Stimulated activated memory B cell treated with anti-CD40 and anti-IgM and Interleukin-4, amounts not matched to agents 10 μg/mL and 1 μg/mL and 100 μg/mL, for 72 hours (primary cell): Measurements from ENCODE around the gene ANKRD33B.
"Not testable (repeated sequence)": the region's sequence is repeated elsewhere in the genome, so short reads cannot be mapped to it uniquely, and the experiment has no call there.

Experiments
- ATAC-seq: fragments of 150-1000 bp; cut with Tn5 transposase; 2 replicates; pipeline ENCODE4 v1.10.0; 2021
- H3K27ac Mint-ChIP-seq: one replicate; pipeline ENCODE4 v1.8.0; 2022; ENCODE audit warnings: mild to moderate bottlenecking, mixed read lengths
- H3K27me3 Mint-ChIP-seq: one replicate; pipeline ENCODE4 v1.8.0; 2022; ENCODE audit warnings: mixed read lengths
- H3K36me3 Mint-ChIP-seq: one replicate; pipeline ENCODE4 v1.8.0; 2022; ENCODE audit warnings: mixed read lengths
- H3K4me1 Mint-ChIP-seq: one replicate; pipeline ENCODE4 v1.8.0; 2022; ENCODE audit warnings: mixed read lengths
- H3K4me3 Mint-ChIP-seq: one replicate; pipeline ENCODE4 v1.8.0; 2022; ENCODE audit warnings: mild to moderate bottlenecking, moderate library complexity, mixed read lengths
- H3K9me3 Mint-ChIP-seq: one replicate; pipeline ENCODE4 v1.8.0; 2022; ENCODE audit warnings: mixed read lengths

The ANKRD33B gene

DNA sequence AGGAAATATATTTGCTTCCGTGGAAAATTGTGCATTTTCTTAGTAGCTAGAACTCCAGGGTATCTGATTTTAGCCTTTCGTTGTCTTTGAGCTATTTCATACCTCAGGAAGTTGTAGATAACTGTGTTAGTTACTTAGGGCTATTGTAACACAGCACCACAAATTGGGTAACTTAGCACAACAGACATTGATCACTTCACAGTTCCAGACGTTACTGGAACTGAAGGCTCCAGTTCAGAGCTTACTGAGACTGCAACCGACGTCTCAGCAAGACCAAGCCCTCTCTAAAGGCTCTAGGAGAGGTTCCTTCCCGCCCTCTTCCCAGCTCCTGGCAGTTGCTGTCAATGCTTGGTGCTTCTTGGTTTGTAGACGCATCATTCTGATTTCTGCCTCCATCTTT lies 17.7 kb upstream of the ANKRD33B start:
- ATAC-seq = no peak
- no peaks in the 10 kb centered on the region for H3K27me3 Mint-ChIP-seq
- no peak overlapping the region for H3K4me3 Mint-ChIP-seq
- H3K9me3 Mint-ChIP-seq = no peaks in the 10 kb centered on the region
- H3K27ac Mint-ChIP-seq = no peak overlapping the region
- peaks cover 14% of the 10 kb centered on the region for H3K4me1 Mint-ChIP-seq
- H3K36me3 Mint-ChIP-seq = no peaks in the 10 kb centered on the region

DNA sequence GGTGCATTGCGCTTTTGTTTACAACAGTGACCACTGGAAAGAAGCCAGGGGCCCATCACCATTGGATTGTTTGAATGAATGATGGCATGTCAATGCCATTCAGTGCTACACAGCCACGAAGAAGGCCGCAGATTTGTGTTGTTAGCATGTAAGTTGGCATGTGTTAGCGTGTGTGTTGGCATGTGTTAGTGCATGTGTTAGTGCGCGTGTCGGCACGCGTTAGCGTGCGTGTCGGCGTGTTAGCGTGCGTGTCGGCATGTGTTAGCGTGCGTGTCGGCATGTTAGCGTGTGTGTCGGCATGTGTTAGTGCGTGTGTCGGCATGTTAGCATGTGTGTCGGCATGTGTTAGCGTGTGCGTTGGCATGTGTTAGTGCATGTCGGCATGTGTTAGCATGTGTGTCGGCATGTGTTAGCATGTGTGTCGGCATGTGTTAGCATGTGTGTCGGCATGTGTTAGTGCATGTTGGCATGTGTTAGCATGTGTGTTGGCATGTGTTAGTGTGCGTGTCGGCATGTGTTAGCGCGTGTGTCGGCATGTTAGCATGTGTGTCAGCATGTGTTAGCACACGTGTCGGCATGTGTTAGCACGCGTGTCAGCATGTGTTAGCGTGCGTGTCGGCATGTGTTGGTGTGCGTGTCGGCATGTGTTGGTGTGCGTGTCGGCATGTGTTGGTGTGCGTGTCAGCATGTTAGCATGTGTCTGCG lies 15.3 kb upstream of the ANKRD33B start:
- no peaks in the 10 kb centered on the region for H3K36me3 Mint-ChIP-seq
- ATAC-seq = no peak
- H3K27ac Mint-ChIP-seq = no peak overlapping the region
- peaks cover 32% of the 10 kb centered on the region for H3K4me1 Mint-ChIP-seq
- no peaks in the 10 kb centered on the region for H3K9me3 Mint-ChIP-seq
- H3K4me3 Mint-ChIP-seq = no peak overlapping the region
- H3K27me3 Mint-ChIP-seq = no peaks in the 10 kb centered on the region

DNA sequence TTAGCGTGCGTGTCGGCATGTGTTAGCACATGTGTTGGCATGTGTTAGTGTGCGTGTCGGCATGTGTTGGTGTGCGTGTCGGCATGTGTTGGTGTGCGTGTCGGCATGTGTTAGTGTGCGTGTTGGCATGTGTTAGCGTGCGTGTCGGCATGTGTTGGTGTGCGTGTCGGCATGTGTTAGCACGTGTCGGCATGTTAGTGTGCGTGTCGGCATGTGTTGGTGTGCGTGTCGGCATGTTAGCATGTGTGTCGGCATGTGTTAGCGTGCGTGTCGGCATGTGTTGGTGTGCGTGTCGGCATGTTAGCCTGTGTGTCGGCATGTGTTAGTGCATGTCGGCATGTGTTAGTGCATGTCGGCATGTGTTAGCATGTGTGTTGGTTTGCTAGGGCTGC lies 14.8 kb upstream of the ANKRD33B start:
- H3K9me3 Mint-ChIP-seq, ATAC-seq, H3K36me3 Mint-ChIP-seq, H3K4me3 Mint-ChIP-seq, H3K27me3 Mint-ChIP-seq, H3K27ac Mint-ChIP-seq: not testable (repeated sequence)
- peaks cover 37% of the 10 kb centered on the region for H3K4me1 Mint-ChIP-seq

DNA sequence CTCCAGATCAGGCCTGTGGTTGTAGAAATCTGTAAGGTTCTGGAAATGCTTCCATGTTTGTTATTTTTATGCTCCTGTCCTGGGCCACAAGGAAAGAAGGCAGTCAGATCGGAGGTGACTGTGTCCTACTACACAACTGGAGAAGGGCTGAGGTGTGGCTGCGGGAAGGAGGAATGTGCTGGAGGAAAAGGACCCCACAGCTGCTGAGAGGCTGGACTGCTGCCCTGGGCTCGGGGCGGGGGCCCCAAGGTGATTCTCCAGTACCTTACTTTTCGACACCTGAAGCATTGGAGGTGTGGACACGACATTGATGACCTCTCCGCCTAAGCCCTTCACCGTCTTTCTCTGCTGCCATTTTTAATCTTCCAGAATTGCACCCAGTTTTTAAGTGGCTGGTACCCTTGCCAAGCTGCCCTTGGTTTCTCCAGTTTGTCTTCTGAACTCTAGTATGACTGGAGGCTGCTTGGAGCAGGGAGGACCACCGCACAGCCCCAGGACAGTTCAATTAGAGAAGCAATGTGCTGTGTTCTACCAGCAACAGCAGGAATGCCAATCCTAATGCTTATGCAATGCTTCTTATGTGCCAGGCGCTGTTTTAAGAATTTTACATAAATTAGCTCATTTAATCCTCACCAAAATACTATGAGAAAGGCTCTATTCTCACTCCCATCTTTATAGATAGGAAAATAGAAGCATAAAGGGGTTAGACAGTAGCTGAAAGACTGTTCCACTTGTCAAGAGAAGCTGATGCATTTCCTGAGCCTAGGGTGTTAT lies 13.5 kb upstream of the ANKRD33B start:
- no peak overlapping the region for H3K4me3 Mint-ChIP-seq
- H3K9me3 Mint-ChIP-seq = no peaks in the 10 kb centered on the region
- H3K27me3 Mint-ChIP-seq = no peaks in the 10 kb centered on the region
- H3K4me1 Mint-ChIP-seq = peaks cover 46% of the 10 kb centered on the region
- peak overlapping the region; percentile 44 for H3K27ac Mint-ChIP-seq
- ATAC-seq = no peak
- no peaks in the 10 kb centered on the region for H3K36me3 Mint-ChIP-seq

DNA sequence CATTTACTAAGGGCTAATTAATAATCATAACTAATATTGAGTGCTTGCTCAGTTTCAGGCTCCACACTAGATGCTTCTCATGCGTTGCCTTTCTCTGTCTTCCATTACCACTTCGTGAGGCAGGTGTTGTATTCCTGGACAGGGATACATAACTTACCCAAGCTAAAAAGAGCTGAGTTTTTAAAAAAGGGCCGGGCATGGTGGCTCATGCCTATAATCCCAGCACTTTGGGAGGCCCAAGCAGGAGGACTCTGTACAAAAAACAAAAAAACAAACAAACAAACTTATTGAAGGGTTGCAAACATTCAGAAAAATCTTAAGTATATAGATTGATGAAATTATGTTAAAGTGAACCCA lies 12.1 kb upstream of the ANKRD33B start:
- H3K4me1 Mint-ChIP-seq = peaks cover 56% of the 10 kb centered on the region
- no peak for ATAC-seq
- no peaks in the 10 kb centered on the region for H3K36me3 Mint-ChIP-seq
- no peak overlapping the region for H3K4me3 Mint-ChIP-seq
- H3K27me3 Mint-ChIP-seq = no peaks in the 10 kb centered on the region
- no peak overlapping the region for H3K27ac Mint-ChIP-seq
- no peaks in the 10 kb centered on the region for H3K9me3 Mint-ChIP-seq

DNA sequence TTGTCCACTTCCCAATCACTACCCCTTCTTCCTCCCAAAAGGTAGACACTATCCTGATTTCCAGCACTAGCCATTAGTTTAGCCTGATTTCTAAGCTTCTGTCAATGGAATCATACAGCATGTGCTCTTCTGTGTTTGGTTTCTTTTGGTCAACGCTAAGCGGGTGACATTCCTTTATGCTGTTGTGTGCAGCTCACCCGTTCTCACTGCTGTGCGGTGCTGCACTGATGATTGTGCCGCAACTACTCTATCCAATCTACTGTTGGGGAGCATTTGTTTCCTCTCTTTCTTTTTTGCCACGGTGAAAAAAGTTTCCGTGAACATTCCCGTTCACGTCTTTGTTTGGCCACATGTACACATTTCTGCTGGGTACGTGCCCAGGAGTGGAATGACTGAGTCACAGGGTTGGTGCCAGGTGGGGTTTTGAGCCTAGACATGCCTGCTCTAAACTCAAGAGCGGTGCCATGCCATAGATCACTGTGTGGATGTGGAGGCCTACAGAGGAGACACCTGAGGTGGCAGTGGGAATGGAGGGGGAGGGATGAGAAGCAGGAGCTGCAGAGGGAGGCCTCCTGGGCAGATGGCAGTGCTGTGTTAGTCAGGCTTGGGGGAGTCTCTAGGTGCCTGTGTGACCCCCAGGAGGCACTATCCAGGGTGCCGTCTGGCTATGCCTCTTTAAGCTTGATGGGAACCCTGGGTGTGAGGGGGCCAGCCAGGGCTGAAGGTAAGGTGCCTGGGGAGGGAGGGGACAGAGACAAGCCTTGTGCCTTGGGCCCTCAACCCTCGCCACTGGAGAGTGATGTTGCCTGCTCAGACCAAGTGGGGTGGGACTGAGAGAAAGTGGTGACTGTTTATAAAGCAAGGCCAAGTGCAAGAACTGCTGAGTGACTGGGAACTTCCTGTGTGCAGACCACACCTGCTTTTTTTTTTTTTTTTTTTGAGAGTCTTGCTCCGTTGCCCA lies 11.4 kb upstream of the ANKRD33B start:
- no peaks in the 10 kb centered on the region for H3K36me3 Mint-ChIP-seq
- H3K4me3 Mint-ChIP-seq = no peak overlapping the region
- peak; percentile 71 for ATAC-seq
- peak overlapping the region; percentile 10 for H3K27ac Mint-ChIP-seq
- H3K27me3 Mint-ChIP-seq = no peaks in the 10 kb centered on the region
- H3K4me1 Mint-ChIP-seq = peaks cover 56% of the 10 kb centered on the region
- H3K9me3 Mint-ChIP-seq = no peaks in the 10 kb centered on the region

DNA sequence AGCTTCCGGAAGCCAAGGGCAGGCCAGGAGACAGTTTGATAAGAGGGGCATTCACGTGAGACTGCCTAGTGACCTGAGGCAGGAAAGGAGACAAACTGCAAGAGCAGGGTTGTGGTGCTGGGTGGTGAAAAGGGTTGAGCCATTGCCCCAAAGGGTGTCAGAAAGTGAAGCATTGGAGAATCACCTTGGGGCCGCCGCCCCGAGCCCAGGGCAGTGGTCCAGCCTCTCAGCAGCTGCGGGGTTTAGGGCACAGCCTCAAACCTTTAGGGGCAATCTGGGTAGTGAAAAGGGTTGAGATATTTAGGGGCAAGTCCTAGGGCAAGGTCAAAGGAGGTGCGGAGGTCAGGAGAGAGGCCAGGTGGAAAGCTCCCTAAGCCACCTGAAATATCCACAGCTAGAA lies 10.4 kb upstream of the ANKRD33B start:
- no peak for ATAC-seq
- H3K9me3 Mint-ChIP-seq = no peaks in the 10 kb centered on the region
- H3K27me3 Mint-ChIP-seq = no peaks in the 10 kb centered on the region
- no peaks in the 10 kb centered on the region for H3K36me3 Mint-ChIP-seq
- no peak overlapping the region for H3K4me3 Mint-ChIP-seq
- peak overlapping the region; percentile 10 for H3K27ac Mint-ChIP-seq
- peaks cover 62% of the 10 kb centered on the region for H3K4me1 Mint-ChIP-seq

DNA sequence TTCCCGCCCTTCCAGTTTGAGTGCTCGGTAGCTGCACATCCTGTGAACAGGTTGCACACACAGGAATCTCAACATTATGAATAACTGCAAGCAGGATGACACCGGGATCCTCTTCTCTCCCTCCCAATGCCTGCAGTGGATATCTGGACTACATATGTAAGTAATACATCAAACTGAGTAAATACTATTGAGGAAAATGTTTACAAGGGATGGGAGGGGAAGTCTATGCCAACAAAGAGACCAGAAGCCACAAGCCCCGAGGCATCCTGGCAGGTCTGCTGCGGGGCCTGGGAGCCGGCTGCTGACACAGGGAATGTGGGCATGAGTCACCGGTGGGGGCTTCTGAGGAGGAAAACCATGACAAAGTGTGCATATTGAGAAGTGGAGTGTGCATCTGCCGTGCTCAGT lies 8.6 kb upstream of the ANKRD33B start:
- Mint-ChIP-seq H3K27me3 (no peaks in the 10 kb centered on the region), H3K36me3 (no peaks in the 10 kb centered on the region), H3K27ac (peak overlapping the region; percentile 54), H3K4me1 (peaks cover 75% of the 10 kb centered on the region), H3K4me3 (no peak overlapping the region), H3K9me3 (no peaks in the 10 kb centered on the region)
- no peak for ATAC-seq

DNA sequence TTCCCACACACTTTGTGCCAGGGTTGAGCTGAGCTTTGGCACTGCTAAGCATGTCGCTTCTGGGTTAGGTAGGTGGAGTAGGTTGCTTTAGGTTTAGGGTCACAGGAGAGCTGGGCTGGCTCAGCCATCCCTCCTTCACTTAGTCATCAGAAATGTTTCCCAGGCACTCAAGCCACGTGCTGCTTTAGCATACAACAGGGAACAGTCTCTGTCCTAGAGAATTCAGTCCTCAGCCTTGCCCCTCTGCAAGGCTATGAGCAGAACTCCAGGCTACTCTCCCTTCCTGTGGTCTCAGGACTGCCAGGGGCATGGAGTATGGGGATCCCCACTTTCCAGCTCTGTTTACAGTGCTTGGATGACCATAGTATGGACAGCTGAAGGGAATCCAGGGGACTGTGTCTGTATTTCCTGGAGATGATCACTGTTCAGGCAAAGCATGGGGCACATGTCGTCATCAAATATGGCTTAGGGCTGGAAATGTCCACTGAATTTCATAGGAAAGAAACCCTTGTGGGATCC lies 7.5 kb upstream of the ANKRD33B start:
- no peak for ATAC-seq
- Mint-ChIP-seq H3K4me3 (no peak overlapping the region), H3K27ac (peak overlapping the region; percentile 54), H3K9me3 (no peaks in the 10 kb centered on the region), H3K36me3 (no peaks in the 10 kb centered on the region), H3K27me3 (no peaks in the 10 kb centered on the region), H3K4me1 (peaks cover 84% of the 10 kb centered on the region)

DNA sequence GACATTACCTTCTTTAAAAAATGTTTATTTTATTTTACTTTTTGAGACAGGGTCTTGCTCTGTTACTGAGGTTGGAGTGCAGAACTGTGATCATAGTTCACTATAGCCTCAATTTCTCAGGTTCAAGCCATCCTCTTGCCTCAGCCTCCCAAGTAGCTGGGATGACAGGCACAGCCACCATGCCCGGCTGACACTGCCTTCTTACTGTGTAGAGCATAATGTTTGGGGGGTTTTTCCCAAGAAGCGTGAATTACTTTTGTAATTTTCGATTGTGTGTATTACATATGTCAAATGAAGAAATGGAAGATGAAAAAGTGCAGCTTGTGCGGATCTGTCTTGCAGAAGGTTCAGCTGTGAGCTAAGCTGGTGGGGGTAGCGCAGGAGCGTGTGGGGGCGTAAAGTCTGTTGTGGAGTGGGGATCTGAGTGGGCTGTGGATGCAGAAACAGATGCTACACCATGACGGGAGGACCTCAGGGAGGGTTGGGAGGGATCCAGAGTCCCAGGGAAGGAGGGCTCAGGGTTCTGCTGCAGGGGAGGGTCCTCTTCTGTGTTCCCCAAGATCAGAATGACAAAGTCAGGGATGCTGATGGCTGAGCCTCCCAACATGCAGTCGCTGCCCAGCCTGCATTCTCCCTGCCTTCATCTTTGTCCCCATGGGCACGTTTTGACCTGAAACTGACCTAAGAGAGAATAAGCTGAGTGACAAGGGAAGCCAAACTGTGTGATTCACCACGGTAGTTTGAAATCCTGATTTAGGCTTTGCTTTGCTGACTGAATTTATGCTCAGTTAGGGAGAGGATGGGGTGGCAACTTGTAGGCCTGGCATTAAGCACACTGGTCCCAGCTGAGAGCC lies 6.8 kb upstream of the ANKRD33B start:
- Mint-ChIP-seq H3K36me3 (no peaks in the 10 kb centered on the region), H3K27me3 (no peaks in the 10 kb centered on the region), H3K9me3 (no peaks in the 10 kb centered on the region), H3K4me1 (peaks cover 89% of the 10 kb centered on the region), H3K4me3 (no peak overlapping the region), H3K27ac (peak overlapping the region; percentile 54)
- ATAC-seq = peak; percentile 54

DNA sequence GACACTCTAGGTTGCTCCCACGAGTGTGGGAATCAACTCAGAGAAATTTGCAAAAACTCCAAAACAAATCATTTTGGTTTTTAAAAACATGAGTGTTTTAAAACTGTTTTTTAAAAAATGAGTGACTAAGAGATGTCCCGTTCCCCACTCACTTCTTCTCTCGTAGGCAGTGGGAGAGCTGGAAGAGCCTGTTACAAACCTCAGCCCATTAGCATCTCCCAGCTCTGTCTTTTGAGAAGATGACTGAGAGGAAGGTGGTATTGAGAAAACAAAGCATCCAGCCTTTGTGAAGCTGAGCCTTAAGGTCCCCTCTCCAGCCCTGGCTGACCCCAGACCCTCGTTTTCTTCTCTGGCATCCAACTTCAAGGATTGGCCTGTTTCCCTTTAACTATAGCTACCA lies 4.7 kb upstream of the ANKRD33B start:
- ATAC-seq = no peak
- H3K9me3 Mint-ChIP-seq = no peaks in the 10 kb centered on the region
- H3K27ac Mint-ChIP-seq = peak overlapping the region; percentile 54
- no peak overlapping the region for H3K4me3 Mint-ChIP-seq
- H3K4me1 Mint-ChIP-seq = peaks cover 80% of the 10 kb centered on the region
- no peaks in the 10 kb centered on the region for H3K36me3 Mint-ChIP-seq
- no peaks in the 10 kb centered on the region for H3K27me3 Mint-ChIP-seq

DNA sequence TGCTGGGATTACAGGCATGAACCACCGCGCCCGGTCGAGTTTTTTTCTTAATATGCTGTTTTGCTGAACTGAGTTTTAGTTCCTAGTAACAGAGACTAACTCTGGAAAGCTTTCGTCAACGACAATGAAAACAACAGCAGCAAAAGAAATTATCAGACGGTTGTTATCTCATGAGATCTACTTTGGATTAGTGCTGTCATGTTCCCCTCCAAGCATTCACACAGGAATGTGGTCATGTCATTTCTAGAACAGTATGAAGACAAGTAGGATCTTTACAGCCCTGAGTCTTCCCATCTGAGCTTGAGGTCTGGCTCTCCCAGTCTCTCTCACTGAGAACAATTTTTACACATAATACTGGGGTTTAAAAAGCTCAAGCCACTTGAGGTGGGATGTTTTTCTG lies 4.0 kb upstream of the ANKRD33B start:
- Mint-ChIP-seq H3K9me3 (no peaks in the 10 kb centered on the region), H3K27me3 (no peaks in the 10 kb centered on the region), H3K4me1 (peaks cover 75% of the 10 kb centered on the region), H3K27ac (peak overlapping the region; percentile 38), H3K4me3 (no peak overlapping the region), H3K36me3 (no peaks in the 10 kb centered on the region)
- no peak for ATAC-seq

DNA sequence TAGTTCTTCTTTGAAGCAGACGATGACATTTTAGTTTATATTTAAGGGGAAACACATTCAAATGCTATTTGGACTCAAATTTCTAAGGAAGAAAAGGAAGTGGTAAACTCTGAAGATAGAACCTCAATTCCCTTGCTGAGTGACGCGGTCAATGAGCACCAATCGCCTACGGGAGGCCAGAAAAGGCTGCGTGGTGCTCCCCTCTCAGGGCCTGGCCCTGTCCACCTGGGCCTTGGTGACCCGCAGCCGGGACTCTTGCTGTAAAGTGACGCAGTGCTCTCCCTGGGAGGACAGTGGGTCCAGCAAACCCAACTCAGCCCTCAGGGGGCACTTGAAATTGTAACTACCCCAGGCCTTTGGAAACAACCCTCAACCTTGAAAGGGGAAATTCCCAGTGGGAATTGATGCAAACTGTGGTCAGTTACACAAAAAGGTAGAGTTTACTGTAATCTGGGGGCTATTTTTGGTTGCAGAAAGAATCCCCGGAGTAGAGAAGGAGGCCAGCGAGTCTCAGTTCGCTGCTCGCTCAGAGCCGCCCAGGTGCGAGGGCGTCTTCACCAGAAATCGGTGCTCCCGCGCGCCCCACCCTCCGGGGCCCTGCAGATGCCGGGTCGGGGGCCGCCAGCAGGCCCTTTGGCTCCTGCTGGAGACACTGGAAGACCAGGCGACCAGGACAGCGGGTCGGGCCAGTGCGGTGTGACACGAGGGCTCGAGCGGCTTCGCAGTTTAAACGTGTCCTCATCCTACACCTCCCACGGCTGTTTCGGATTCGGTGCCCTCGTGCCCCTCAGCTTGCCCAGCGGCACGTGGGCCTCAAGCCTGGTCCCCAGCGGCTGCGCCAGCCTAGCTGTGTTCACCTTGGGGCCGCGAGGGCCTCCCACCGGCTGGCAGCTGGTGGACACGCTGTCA lies 1.4 kb upstream of the ANKRD33B start:
- Mint-ChIP-seq H3K4me3 (peak overlapping the region; percentile 84), H3K4me1 (peaks cover 75% of the 10 kb centered on the region), H3K36me3 (peaks cover 23% of the 10 kb centered on the region), H3K9me3 (no peaks in the 10 kb centered on the region), H3K27ac (peak overlapping the region; percentile 95), H3K27me3 (no peaks in the 10 kb centered on the region)
- peak; percentile 74 for ATAC-seq
